ENCODE results near the gene PSD4. TPM values are rescaled to one million over a fixed set of nuclear protein-coding genes. Genes with fewer than 3 reads are reported as not detected.

The PSD4 gene
- polyA plus RNA-seq, 1 of the 3 experiments (the other 2 are of a cell fraction) = 0.35 TPM

- H3K4me1 ChIP-seq (ENCODE audit: control insufficient read depth in 1 of 2, insufficient read depth in 2 of 2, low read depth in 1 of 2, low read length in 1 of 2) = no peaks in the 10 kb centered on the region; a peak in 1 of 4 replicates
- WGBS (ENCODE audit: low lambda C conversion rate) = 62% methylated on average over 7 of the region's 8 CpGs
- H3F3A ChIP-seq (replicated peaks; ENCODE audit: insufficient read depth) = no peaks in the 10 kb centered on the region
- ChIA-PET POLR2A (no interaction called here), CTCF (interaction anchor here (0.9 to 1.3 kb wide), 4 partner anchors 14 to 31 kb away, joined by 3 to 5 read pairs (median 3); no protein-coding TSS in a partner anchor)
- no peak overlapping the region for H3K4me3 ChIP-seq (ENCODE audit: low read depth in 2 of 2, low read length in 1 of 2)
- no peaks in the 10 kb centered on the region for H3K27me3 ChIP-seq (ENCODE audit: insufficient read depth)
- no peaks in the 10 kb centered on the region for H3K9me2 ChIP-seq
- no peaks in the 10 kb centered on the region for H3K79me2 ChIP-seq (ENCODE audit: insufficient read depth)
- DNase-seq = no peak
- no peaks in the 10 kb centered on the region for H3K36me3 ChIP-seq (replicated peaks in 1 of 2; ENCODE audit: control insufficient read depth in 1 of 2, insufficient read depth in 2 of 2, low read length in 1 of 2)
- no peak for TF ChIP-seq EZH2phosphoT487 (IDR thresholded peaks at IDR 0.05; ENCODE audit: borderline replicate concordance, low read depth)
- TF ChIP-seq ELF1 (IDR thresholded peaks at IDR 0.05) = no peak
- no peak for TF ChIP-seq RXRA (IDR thresholded peaks at IDR 0.05; ENCODE audit: borderline replicate concordance, low read depth)
- TF ChIP-seq MXI1 (IDR thresholded peaks at IDR 0.05; ENCODE audit: low read depth, low read length) = no peak
- TF ChIP-seq JUND (IDR thresholded peaks at IDR 0.05) = no peak
- TF ChIP-seq NRF1 (IDR thresholded peaks at IDR 0.05; ENCODE audit: low read depth, low read length) = no peak
- no peak for TF ChIP-seq IRF3 (IDR thresholded peaks at IDR 0.05; ENCODE audit: low read depth, low read length)
- no peak for TF ChIP-seq POLR2AphosphoS5 (IDR thresholded peaks at IDR 0.05; ENCODE audit: low read depth, low read length)
- TF ChIP-seq TEAD4 (IDR thresholded peaks at IDR 0.05; ENCODE audit: borderline replicate concordance, insufficient read depth) = no peak
- TF ChIP-seq CHD2 (IDR thresholded peaks at IDR 0.05; ENCODE audit: low read length, partially characterized antibody) = no peak
- TF ChIP-seq GABPA (IDR thresholded peaks at IDR 0.05; ENCODE audit: low read depth) = no peak
- no peak for TF ChIP-seq RAD21 (IDR thresholded peaks at IDR 0.05; ENCODE audit: low read length)
- no peak for TF ChIP-seq NFIC (IDR thresholded peaks at IDR 0.05; ENCODE audit: borderline replicate concordance)
- no peak for TF ChIP-seq REST (IDR thresholded peaks at IDR 0.05; ENCODE audit: low read depth, low read length)
- no peak for TF ChIP-seq FOXJ3 (CRISPR knock-in tag; IDR thresholded peaks at IDR 0.05)
- TF ChIP-seq PBX3 (IDR thresholded peaks at IDR 0.05) = no peak
- no peak for TF ChIP-seq FOSL2 (IDR thresholded peaks at IDR 0.05; ENCODE audit: borderline replicate concordance, low read depth)
- no peak overlapping the region for H2AFZ ChIP-seq (ENCODE audit: low read depth)
- no peaks in the 10 kb centered on the region for H4K20me1 ChIP-seq (ENCODE audit: insufficient read depth)
- H3K27ac ChIP-seq (ENCODE audit: low read depth in 2 of 2, low read length in 1 of 2) = no peak overlapping the region
- no peak overlapping the region for H3K9ac ChIP-seq
- H3K4me2 ChIP-seq = no peak overlapping the region
- H3K9me3 ChIP-seq = no peaks in the 10 kb centered on the region
Measured at GRCh38 chr2:113218283-113219091, 44.7 kb downstream of the PSD4 start.

Measured in SK-N-SH (cell line).